Upper lobe of left lung (tissue), 4 donors: ENCODE results near the gene KIAA1958.

ENCODE experiments used
- POLR2A ChIP-seq, 4 donors: fragments of 450-650 bp; IDR thresholded peaks; one replicate each; pipeline ENCODE4 v1.5.1; 2016 to 2017; ENCODE audit warnings: antibody characterized with exemption in 4 of 4, mild to moderate bottlenecking in 2 of 4
- POLR2AphosphoS5 ChIP-seq, 2 donors: sonication (generic); formaldehyde crosslinking; IDR thresholded peaks; one replicate each; pipeline ENCODE4 v1.5.1; 2017; ENCODE audit warnings: antibody characterized with exemption in 2 of 2
- TF ChIP-seq, protein P1 (sequence below), 6 experiments: fragments of 450-650 bp in 4 of 6; fragments of 200-600 bp in 2 of 6; sonication (generic) in 2 of 6; IDR thresholded peaks; one replicate each; pipeline ENCODE4 v1.5.1; 2016 to 2019; ENCODE audit warnings: antibody characterized with exemption in 6 of 6

DNA sequence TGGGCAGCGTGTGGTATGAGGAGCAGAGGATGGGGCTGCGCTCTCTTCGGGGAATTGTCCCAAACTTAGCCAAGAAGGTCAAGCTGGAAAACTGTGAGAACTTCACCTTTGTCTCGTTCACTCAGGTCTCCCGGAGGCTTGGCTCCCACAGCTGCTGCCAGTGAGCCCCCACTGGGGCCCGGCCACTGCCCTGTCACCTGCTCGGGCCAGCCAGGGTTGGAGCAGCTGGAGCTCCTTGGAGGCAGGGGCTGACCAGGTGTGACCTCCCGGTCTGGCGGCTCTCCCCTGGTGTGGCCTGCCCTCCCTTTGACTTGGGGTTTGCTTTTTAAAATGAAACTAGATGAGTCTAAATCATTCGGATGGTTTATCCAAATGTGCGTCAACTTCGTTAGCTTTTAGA is 173.3 kb downstream of the KIAA1958 start:
- TF ChIP-seq, protein P1, sequence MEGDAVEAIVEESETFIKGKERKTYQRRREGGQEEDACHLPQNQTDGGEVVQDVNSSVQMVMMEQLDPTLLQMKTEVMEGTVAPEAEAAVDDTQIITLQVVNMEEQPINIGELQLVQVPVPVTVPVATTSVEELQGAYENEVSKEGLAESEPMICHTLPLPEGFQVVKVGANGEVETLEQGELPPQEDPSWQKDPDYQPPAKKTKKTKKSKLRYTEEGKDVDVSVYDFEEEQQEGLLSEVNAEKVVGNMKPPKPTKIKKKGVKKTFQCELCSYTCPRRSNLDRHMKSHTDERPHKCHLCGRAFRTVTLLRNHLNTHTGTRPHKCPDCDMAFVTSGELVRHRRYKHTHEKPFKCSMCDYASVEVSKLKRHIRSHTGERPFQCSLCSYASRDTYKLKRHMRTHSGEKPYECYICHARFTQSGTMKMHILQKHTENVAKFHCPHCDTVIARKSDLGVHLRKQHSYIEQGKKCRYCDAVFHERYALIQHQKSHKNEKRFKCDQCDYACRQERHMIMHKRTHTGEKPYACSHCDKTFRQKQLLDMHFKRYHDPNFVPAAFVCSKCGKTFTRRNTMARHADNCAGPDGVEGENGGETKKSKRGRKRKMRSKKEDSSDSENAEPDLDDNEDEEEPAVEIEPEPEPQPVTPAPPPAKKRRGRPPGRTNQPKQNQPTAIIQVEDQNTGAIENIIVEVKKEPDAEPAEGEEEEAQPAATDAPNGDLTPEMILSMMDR (IDR thresholded peaks at IDR 0.05): no peak
- TF ChIP-seq POLR2A (IDR thresholded peaks at IDR 0.05): no peak
- TF ChIP-seq POLR2AphosphoS5 (IDR thresholded peaks at IDR 0.05): no peak
